Heart right ventricle (tissue), 16 donors: ENCODE measurements around the gene STYX. TPM values are rescaled to one million over a fixed set of nuclear protein-coding genes. Genes with fewer than 3 reads are reported as not detected.

Experiments
- ATAC-seq, 8 donors: fragments of 200-7000 bp; cut with Tn5 transposase; one replicate each; pipeline ENCODE4 v1.9.1; 2020; ENCODE audit warnings: mild to moderate bottlenecking in 8 of 8, moderate library complexity in 8 of 8, moderate number of reproducible peaks in 1 of 8
- DNase-seq, 2 donors: peaks; one replicate each; pipeline ENCODE4 v3.0.0-alpha.2; 2020
- H3K27ac ChIP-seq, 10 donors: fragments of 200-600 bp; sonication (generic) in 2 of 10; one replicate each; pipeline versions ENCODE4 v1.5.0 to v1.8.0; 2020 to 2022; ENCODE audit warnings: mild to moderate bottlenecking in 3 of 10
- H3K27me3 ChIP-seq, 7 donors: fragments of 200-600 bp; one replicate each; pipeline ENCODE4 v1.8.0; 2021 to 2022; ENCODE audit warnings: mild to moderate bottlenecking in 2 of 7
- H3K36me3 ChIP-seq, 9 donors: fragments of 200-600 bp; sonication (generic) in 1 of 9; one replicate each; pipeline versions ENCODE4 v1.5.0 to v1.8.0; 2020 to 2022; ENCODE audit warnings: mild to moderate bottlenecking in 2 of 9
- H3K4me1 ChIP-seq, 9 donors: fragments of 200-600 bp; sonication (generic) in 1 of 9; one replicate each; pipeline versions ENCODE4 v1.5.0 to v1.8.0; 2020 to 2022; ENCODE audit warnings: mild to moderate bottlenecking in 4 of 9
- H3K4me3 ChIP-seq, 10 donors: fragments of 200-600 bp; sonication (generic) in 2 of 10; one replicate each; pipeline versions ENCODE4 v1.5.0 to v1.8.0; 2020 to 2022; ENCODE audit warnings: mild to moderate bottlenecking in 7 of 10, moderate library complexity in 2 of 10
- H3K9me3 ChIP-seq, 11 donors: fragments of 200-600 bp in 10 of 11; sonication (generic) in 2 of 11; one replicate each; pipeline versions ENCODE4 v1.5.0 to v1.8.0; 2013 to 2022; ENCODE audit warnings: mild to moderate bottlenecking in 2 of 11, control low read depth in 1 of 11, moderate library complexity in 1 of 11
- WGBS, 2 donors: extraction: QIAGEN DNeasy Blood & Tissue Kit; methylation state at CpG; one replicate each; pipeline ENCODE4 v1.1.7; 2013; ENCODE audit warnings: inconsistent platforms in 1 of 2; 5-methylcytosine and 5-hydroxymethylcytosine counted together
- intact Hi-C, 10 donors: fragments of 100-400 bp; cut with DNase I; formaldehyde crosslinking; loops; one replicate each; pipeline versions ENCODE4 v1.11.1 to v1.14.2; 2022
- polyA plus RNA-seq, 2 donors: library from polyadenylated mRNA; stranded (reverse); fragments of 200-250 nt; gene quantifications; one replicate each; pipeline ENCODE4 v1.2.3, GENCODE V29; 2013
- total RNA-seq, 10 donors: library from RNA; stranded (reverse); fragmentation: NEBNext Ultra II Directional in 3 of 10; extraction: Animal tissue kit (Norgen Biotek cat#: 25700) in 3 of 10; gene quantifications; one replicate each; pipeline versions ENCODE4 v1.2.1 to v1.2.4, GENCODE V29; 2021 to 2023
- TF ChIP-seq, protein P1 (sequence below), 9 donors: fragments of 200-600 bp; sonication (generic) in 2 of 9; IDR thresholded peaks; one replicate each; pipeline versions ENCODE4 v1.5.0 to v1.8.0; 2021 to 2022; ENCODE audit warnings: antibody characterized with exemption in 9 of 9, mild to moderate bottlenecking in 5 of 9, moderate library complexity in 1 of 9
- donor health status: Arrhythmogenic right ventricular cardiomyopathy.
- donor health status: ischemic (EF 13 %, LVEDD 7.1; RV severe dilation, severe dysfunction).
- donor health status: healthy with polysubstance abuse.
- donor health status: DM: no; HTN: yes; CAD: no.
- donor health status: DM: no; HTN: no; CAD: no.
- donor health status: ischemic (EF 25% LVEDD 6.9; RV normal size, moderate dysfunction).
- donor health status: ischemic (EF 25% LVEDD 5.7; RV mildly dilated, moderate dysfunction).
- donor health status: healthy.
- donor health status: DM: yes; HTN: yes; CAD: no.
- donor health status: Ischemic cardiomyopathy.
- donor health status: ischemic (EF 35%, LVEDD 5.7; RV mildly dilated, moderate dysfunction).
- donor health status: nonischemic (EF 11% LVEDD 7.7; RV severe dilation, severe dysfunction).
- donor health status: DM: yes; HTN: yes; CAD: no.
- donor health status: PGD.
- donor health status: ischemic (EF 29% LVEDD 5.4; RV normal size, mild dysfunction).
- donor health status: nonischemic (EF 23%, LVEDD 6.1; RV moderate dilation, normal function).

The STYX gene
- total and polyA plus RNA-seq, 12 donors = 3.4 to 15.8 (median 13.7) TPM

DNA sequence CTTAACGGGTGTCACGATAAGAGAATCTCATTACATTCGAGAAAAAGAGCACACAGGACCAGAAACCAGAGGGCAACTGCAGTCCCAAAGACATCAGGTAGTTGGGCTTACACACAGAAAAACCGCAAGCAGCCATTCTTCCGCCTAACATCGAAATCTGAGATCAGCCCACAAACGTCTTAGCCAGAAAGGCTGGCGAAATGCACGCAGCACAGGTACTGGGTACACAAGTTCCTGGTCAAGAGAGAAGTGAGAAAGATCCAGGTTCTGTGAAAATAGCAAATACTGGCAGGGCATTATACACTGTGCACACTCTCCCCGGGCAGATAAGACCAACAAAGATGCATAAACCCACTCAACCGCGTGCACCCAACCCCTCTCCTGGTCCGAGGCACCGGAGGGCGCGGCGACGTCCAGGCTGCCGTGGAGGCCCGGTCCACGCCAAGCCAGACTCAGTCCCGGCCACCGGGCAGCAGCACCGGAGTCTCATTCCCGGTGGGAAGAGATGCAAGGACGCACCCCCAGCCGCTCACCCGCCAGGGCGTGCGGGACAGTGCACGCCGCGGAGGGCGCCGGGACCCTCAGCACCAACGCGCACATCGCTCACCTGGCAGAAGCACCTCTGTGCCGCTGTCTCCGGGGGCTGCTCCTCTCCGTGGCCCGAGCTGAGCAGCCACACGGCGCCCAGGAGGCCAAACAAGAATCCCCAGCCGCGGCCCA lies 35.0 kb upstream of the STYX start:
- no peaks in the 10 kb centered on the region for H3K27me3 ChIP-seq
- H3K4me1 ChIP-seq = peaks cover 0 to 63% (median 36%) of the 10 kb centered on the region in 9 donors
- DNase-seq (peak in 1 of 2 donors; percentile 35), ATAC-seq (peak; percentile 19 to 66 (median 40))
- no peaks in the 10 kb centered on the region for H3K9me3 ChIP-seq
- H3K36me3 ChIP-seq = peaks cover 0 to 3% (median 0%) of the 10 kb centered on the region in 9 donors
- peak overlapping the region; percentile 75 to 100 (median 96) for H3K4me3 ChIP-seq
- intact Hi-C loops = loop anchor here in 2 of 10 donors (10.0 kb wide), 1 partner anchor 140 kb away; the partner anchor contains the start of genes GPR137C (in 2 of the 2) and TXNDC16 (in 2 of the 2)
- TF ChIP-seq, protein P1, sequence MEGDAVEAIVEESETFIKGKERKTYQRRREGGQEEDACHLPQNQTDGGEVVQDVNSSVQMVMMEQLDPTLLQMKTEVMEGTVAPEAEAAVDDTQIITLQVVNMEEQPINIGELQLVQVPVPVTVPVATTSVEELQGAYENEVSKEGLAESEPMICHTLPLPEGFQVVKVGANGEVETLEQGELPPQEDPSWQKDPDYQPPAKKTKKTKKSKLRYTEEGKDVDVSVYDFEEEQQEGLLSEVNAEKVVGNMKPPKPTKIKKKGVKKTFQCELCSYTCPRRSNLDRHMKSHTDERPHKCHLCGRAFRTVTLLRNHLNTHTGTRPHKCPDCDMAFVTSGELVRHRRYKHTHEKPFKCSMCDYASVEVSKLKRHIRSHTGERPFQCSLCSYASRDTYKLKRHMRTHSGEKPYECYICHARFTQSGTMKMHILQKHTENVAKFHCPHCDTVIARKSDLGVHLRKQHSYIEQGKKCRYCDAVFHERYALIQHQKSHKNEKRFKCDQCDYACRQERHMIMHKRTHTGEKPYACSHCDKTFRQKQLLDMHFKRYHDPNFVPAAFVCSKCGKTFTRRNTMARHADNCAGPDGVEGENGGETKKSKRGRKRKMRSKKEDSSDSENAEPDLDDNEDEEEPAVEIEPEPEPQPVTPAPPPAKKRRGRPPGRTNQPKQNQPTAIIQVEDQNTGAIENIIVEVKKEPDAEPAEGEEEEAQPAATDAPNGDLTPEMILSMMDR (IDR thresholded peaks at IDR 0.05) = peak in 1 of 9 donors; percentile 5
- peak overlapping the region; percentile 82 to 100 (median 97) for H3K27ac ChIP-seq
- 1% methylated on average over 39 to 46 of the region's 46 CpGs for WGBS, 2 donors

DNA sequence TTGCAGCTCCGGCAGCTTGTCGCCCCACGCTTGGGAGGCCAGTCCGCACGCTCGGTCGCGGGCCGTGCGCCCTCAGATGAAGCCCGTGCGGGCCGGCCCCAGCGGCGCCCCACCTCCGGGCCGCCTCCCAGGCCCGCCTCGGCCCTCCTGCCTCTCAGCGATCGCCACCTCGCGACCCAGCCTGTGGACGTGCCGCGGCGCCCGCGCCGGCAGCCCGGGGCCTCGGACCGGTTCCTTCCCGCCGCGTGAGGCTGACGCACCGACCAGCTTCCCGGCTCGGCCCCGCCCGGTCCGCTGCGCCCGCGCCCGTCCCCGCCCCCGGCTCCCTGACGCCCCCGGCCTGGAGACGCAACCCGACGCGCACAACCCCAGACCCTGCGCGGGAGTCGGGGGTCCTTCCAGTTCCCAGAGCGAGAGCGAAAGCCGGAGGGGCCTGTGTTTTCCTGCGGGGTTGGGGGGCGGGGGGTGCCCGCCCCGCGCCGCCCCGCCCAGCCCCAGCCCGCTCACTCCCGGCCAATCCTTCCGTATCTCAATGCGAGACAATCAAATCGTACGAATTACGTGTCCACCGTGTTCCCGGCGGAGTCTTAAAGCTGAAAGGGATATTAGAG lies 34.4 kb upstream of the STYX start, which contains the start of gene ERO1A:
Gene ERO1A, minus strand, starts transcription at position 78 of the 611 bp plus-strand sequence. Its CDS starts 77 bp downstream, at position 1.
- peaks cover 0 to 61% (median 39%) of the 10 kb centered on the region in 9 donors for H3K4me1 ChIP-seq
- H3K36me3 ChIP-seq = no peaks in the 10 kb centered on the region
- intact Hi-C loops = loop anchor here in 2 of 10 donors (10.0 kb wide), 1 partner anchor 141 kb away; the partner anchor contains the start of genes GPR137C (in 2 of the 2) and TXNDC16 (in 2 of the 2)

DNA sequence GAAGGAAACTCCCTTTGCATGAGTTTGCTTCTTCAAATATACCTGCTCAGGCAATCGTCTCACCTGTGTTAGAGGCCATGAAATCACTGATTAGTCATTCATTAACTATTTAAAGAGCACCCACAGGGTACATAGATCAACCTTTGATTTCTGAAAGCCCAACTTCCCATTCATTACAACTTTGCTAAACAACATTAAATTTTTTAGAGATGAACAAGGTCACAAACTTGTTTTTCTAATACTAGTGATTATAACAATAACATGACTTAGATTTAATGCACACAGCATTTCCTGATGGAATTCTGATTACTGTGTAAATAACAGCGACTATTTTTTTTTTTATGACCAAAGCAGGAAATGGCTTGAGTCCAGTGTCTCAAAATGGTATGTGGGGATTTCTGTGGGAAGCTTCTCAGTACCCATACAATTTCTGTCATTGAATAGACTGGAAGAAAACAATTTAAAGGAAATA lies 29.2 kb upstream of the STYX start:
- Histone ChIP-seq H3K9me3 (no peaks in the 10 kb centered on the region), H3K36me3 (no peaks in the 10 kb centered on the region), H3K27ac (peak overlapping the region in 8 of 10 donors; percentile 11 to 62 (median 44)), H3K4me1 (peaks cover 0 to 38% (median 7%) of the 10 kb centered on the region in 9 donors), H3K27me3 (no peaks in the 10 kb centered on the region), H3K4me3 (no peak overlapping the region)
- intact Hi-C loops = loop anchor here in 1 of 10 donors (10.0 kb wide), 1 partner anchor 146 kb away; the partner anchor contains the start of genes GPR137C and TXNDC16
- TF ChIP-seq, protein P1 (IDR thresholded peaks at IDR 0.05) = no peak
- DNase-seq = no peak
- ATAC-seq = peak in 2 of 8 donors; percentile 21 to 52
- WGBS, 2 donors = 28 to 44% methylated on average over 2 of the region's 2 CpGs

More for the DNA sequence above, 34.4 kb upstream of the STYX start, which contains the start of gene ERO1A:
- ATAC-seq (peak; percentile 89 to 97 (median 96)), DNase-seq (peak; percentile 82 to 87)
- H3K4me3 ChIP-seq = peak within 1 kb of the TSS; percentile 75 to 100 (median 96)
- peak within 1 kb of the TSS; percentile 82 to 100 (median 97) for H3K27ac ChIP-seq
- H3K9me3 ChIP-seq = no peaks in the 10 kb centered on the region
- TF ChIP-seq, protein P1 (IDR thresholded peaks at IDR 0.05) = peak in 3 of 9 donors; percentile 27 to 43 (median 31)
- no peaks in the 10 kb centered on the region for H3K27me3 ChIP-seq
- WGBS, 2 donors = 0 to 1% methylated on average over 74 to 78 of the region's 78 CpGs

DNA sequence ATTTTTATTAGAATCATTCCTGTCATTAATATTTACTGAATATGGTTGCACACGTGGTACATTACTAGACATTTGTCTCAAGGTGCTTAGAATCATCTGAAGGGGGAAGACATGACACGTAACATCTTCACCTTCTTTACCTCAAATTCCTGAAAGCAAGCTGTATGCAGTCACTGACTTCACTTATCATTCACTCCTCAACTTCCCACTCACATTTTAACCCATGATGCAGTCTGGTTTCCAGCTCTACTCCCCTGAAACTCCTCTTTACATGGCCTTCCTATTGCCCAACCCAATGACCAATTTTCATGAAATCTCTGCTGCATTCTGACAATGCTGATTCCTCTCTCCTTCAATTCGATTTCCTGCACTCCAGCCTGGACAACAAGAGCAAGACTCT lies 28.7 kb upstream of the STYX start:
- Histone ChIP-seq H3K9me3 (no peaks in the 10 kb centered on the region), H3K27ac (peak overlapping the region in 8 of 10 donors; percentile 11 to 62 (median 44)), H3K27me3 (no peaks in the 10 kb centered on the region), H3K36me3 (no peaks in the 10 kb centered on the region), H3K4me3 (no peak overlapping the region), H3K4me1 (peaks cover 0 to 38% (median 7%) of the 10 kb centered on the region in 9 donors)
- WGBS, 2 donors = 63 to 69% methylated on average over 3 of the region's 3 CpGs
- intact Hi-C loops = loop anchor here in 1 of 10 donors (10.0 kb wide), 1 partner anchor 146 kb away; the partner anchor contains the start of genes GPR137C and TXNDC16
- ATAC-seq (no peak), DNase-seq (no peak)
- TF ChIP-seq, protein P1 (IDR thresholded peaks at IDR 0.05) = no peak
